HepG2 (cell line): ENCODE data around the gene CD68. TPM values are rescaled to one million over a fixed set of nuclear protein-coding genes. Genes with fewer than 3 reads are reported as not detected.

Source experiments
- EP300 ChIP-seq, 3 experiments: sonication (generic) in 1 of 3; formaldehyde crosslinking in 1 of 3; IDR thresholded peaks; 2 replicates each; pipeline versions ENCODE4 v1.5.1 to v1.6.1; 2011 to 2020; ENCODE audit warnings: low read depth in 2 of 3, low read length in 2 of 3, borderline replicate concordance in 1 of 3, improper control_type of control experiment in 1 of 3, mild to moderate bottlenecking in 1 of 3, missing genetic modification reagents in 1 of 3, moderate library complexity in 1 of 3
- ISL2 ChIP-seq: sonication (generic); formaldehyde crosslinking; IDR thresholded peaks from 2 replicates; pipeline ENCODE4 v1.5.0; 2020; ENCODE audit warnings: missing genetic modification reagents
- KLF13 ChIP-seq: sonication (generic); formaldehyde crosslinking; IDR thresholded peaks from 2 replicates; pipeline ENCODE4 v1.4.0; 2020; ENCODE audit warnings: mild to moderate bottlenecking, missing genetic modification reagents
- KLF16 ChIP-seq, 2 experiments: sonication (generic) in 1 of 2; formaldehyde crosslinking in 1 of 2; IDR thresholded peaks; 2 replicates each; pipeline versions ENCODE4 v1.6.1 to v1.8.0; 2016 to 2023; ENCODE audit warnings: missing genetic modification reagents in 2 of 2, missing compliant biosample characterization in 1 of 2
- NR1H2 ChIP-seq: sonication (generic); formaldehyde crosslinking; IDR thresholded peaks from 2 replicates; pipeline ENCODE4 v1.8.1; 2022; ENCODE audit warnings: low read depth, missing genetic modification reagents, borderline replicate concordance
- PHF5A ChIP-seq: IDR thresholded peaks from one replicate; pipeline ENCODE4 v1.6.1; 2018; ENCODE audit warnings: low read depth, missing genetic modification reagents; ENCODE audit not compliant: unreplicated experiment
- REXO4 ChIP-seq: sonication (generic); formaldehyde crosslinking; IDR thresholded peaks from 2 replicates; pipeline ENCODE4 v1.8.0; 2022; ENCODE audit warnings: missing genetic modification reagents, mild to moderate bottlenecking, borderline replicate concordance
- SSRP1 ChIP-seq: IDR thresholded peaks from 2 replicates; pipeline ENCODE4 v1.6.1; 2016; ENCODE audit warnings: control low read depth
- U2AF2 ChIP-seq: fragments of 200-400 bp; formaldehyde crosslinking; IDR thresholded peaks from 2 replicates; pipeline ENCODE4 v1.6.1; 2017; ENCODE audit warnings: low read depth, mild to moderate bottlenecking, low read length
- WIZ ChIP-seq: sonication (generic); formaldehyde crosslinking; IDR thresholded peaks from 2 replicates; pipeline ENCODE4 v1.5.1; 2020; ENCODE audit warnings: mild to moderate bottlenecking, missing genetic modification reagents
- ZNF136 ChIP-seq: sonication (generic); formaldehyde crosslinking; IDR thresholded peaks from 2 replicates; pipeline ENCODE4 v1.8.1; 2022; ENCODE audit warnings: low read depth, mild to moderate bottlenecking, moderate library complexity, missing genetic modification reagents
- ZNF263 ChIP-seq: sonication (generic); formaldehyde crosslinking; IDR thresholded peaks from 2 replicates; pipeline ENCODE4 v1.4.0; 2020; ENCODE audit warnings: missing genetic modification reagents
- ZNF33B ChIP-seq: sonication (generic); formaldehyde crosslinking; IDR thresholded peaks from 2 replicates; pipeline ENCODE4 v1.5.1; 2020; ENCODE audit warnings: mild to moderate bottlenecking, missing genetic modification reagents
- ZNF530 ChIP-seq: sonication (generic); formaldehyde crosslinking; IDR thresholded peaks from 2 replicates; pipeline ENCODE4 v1.5.0; 2020; ENCODE audit warnings: low read depth, mild to moderate bottlenecking, missing genetic modification reagents
- ZNF570 ChIP-seq: sonication (generic); formaldehyde crosslinking; IDR thresholded peaks from 2 replicates; pipeline ENCODE4 v1.4.0; 2020; ENCODE audit warnings: mild to moderate bottlenecking, missing genetic modification reagents, borderline replicate concordance
- ZNF577 ChIP-seq: sonication (generic); formaldehyde crosslinking; IDR thresholded peaks from 2 replicates; pipeline ENCODE4 v1.4.0; 2020; ENCODE audit warnings: mild to moderate bottlenecking, low read depth, missing genetic modification reagents, borderline replicate concordance
- ZNF766 ChIP-seq: sonication (generic); formaldehyde crosslinking; IDR thresholded peaks from 2 replicates; pipeline ENCODE4 v1.5.0; 2020; ENCODE audit warnings: missing genetic modification reagents, borderline replicate concordance
- polyA plus RNA-seq, 8 experiments: library from polyadenylated mRNA; depleted of rRNA in 3 of 8; stranded (reverse) in 7 of 8; unstranded in 1 of 8; fragments of >200 nt; fragmentation: Illumina TruSeq in 4 of 8; extraction: Trizol in 4 of 8; gene quantifications; 2 replicates each; pipeline versions ENCODE4 v1.2.1 to v1.2.3, GENCODE V29; 2011 to 2016; ENCODE audit warnings: low read depth in 4 of 8, missing spikeins in 1 of 8, mixed read lengths in 1 of 8; ENCODE audit not compliant: insufficient read depth in 1 of 8
- total RNA-seq, 5 experiments: library from RNA; depleted of rRNA; stranded (reverse); fragments of >200 nt; fragmentation: Illumina TruSeq; extraction: Trizol; gene quantifications; 2 replicates each; pipeline ENCODE4 v1.2.3, GENCODE V29; 2016; ENCODE audit warnings: low read depth in 1 of 5
- TF ChIP-seq, protein P1 (sequence below): sonication (generic); formaldehyde crosslinking; IDR thresholded peaks from 2 replicates; pipeline ENCODE4 v1.5.1; 2020; ENCODE audit warnings: mild to moderate bottlenecking, missing genetic modification reagents, moderate library complexity
- TF ChIP-seq, protein P2 (sequence below): fragments of 450-650 bp; IDR thresholded peaks from 2 replicates; pipeline ENCODE4 v1.6.1; 2016
- TF ChIP-seq, protein P3 (sequence below): sonication (generic); formaldehyde crosslinking; IDR thresholded peaks from 2 replicates; pipeline ENCODE4; 2020; ENCODE audit warnings: missing genetic modification reagents, mild to moderate bottlenecking, borderline replicate concordance

Gene CD68
- total and polyA plus RNA-seq, 2 of the 13 experiments (the other 11 are each of a cell fraction or from before 2014, with no cell fraction given), result 10.3 to 104 TPM

- TF ChIP-seq ZNF577 (no peak), SSRP1 (peak; percentile 94), ZNF33B (CRISPR knock-in tag) (peak; percentile 65; the same call in 1 of the 2 replicates), U2AF2 (no peak), ISL2 (CRISPR knock-in tag) (0 out of 2 replicates have a peak, but pooled peaks have one; percentile 45), ZNF530 (no peak), KLF16 (CRISPR knock-in tag; IDR thresholded peaks at IDR 0.05) (peak in 1 of 2 experiments; percentile 28; a peak in 1 of 4 replicates), WIZ (CRISPR knock-in tag) (no peak), REXO4 (CRISPR knock-in tag) (no peak), ZNF136 (CRISPR knock-in tag) (peak; percentile 38; the same call in 1 of the 2 replicates), EP300 (IDR thresholded peaks at IDR 0.05; ENCODE audit: low read depth in 2 of 2, low read length in 2 of 2) (no peak; a peak in 1 of 4 replicates), EP300 (CRISPR knock-in tag; IDR thresholded peaks at IDR 0.05; ENCODE audit: borderline replicate concordance) (peak; percentile 34; the same call in 1 of the 2 replicates), PHF5A (CRISPR knock-in tag) (peak; percentile 90), ZNF263 (CRISPR knock-in tag) (peak; percentile 52), ZNF766 (CRISPR knock-in tag) (peak; percentile 90; the same call in 1 of the 2 replicates), KLF13 (CRISPR knock-in tag) (no peak), ZNF570 (CRISPR knock-in tag) (no peak), NR1H2 (CRISPR knock-in tag) (no peak)
- TF ChIP-seq, protein P1, sequence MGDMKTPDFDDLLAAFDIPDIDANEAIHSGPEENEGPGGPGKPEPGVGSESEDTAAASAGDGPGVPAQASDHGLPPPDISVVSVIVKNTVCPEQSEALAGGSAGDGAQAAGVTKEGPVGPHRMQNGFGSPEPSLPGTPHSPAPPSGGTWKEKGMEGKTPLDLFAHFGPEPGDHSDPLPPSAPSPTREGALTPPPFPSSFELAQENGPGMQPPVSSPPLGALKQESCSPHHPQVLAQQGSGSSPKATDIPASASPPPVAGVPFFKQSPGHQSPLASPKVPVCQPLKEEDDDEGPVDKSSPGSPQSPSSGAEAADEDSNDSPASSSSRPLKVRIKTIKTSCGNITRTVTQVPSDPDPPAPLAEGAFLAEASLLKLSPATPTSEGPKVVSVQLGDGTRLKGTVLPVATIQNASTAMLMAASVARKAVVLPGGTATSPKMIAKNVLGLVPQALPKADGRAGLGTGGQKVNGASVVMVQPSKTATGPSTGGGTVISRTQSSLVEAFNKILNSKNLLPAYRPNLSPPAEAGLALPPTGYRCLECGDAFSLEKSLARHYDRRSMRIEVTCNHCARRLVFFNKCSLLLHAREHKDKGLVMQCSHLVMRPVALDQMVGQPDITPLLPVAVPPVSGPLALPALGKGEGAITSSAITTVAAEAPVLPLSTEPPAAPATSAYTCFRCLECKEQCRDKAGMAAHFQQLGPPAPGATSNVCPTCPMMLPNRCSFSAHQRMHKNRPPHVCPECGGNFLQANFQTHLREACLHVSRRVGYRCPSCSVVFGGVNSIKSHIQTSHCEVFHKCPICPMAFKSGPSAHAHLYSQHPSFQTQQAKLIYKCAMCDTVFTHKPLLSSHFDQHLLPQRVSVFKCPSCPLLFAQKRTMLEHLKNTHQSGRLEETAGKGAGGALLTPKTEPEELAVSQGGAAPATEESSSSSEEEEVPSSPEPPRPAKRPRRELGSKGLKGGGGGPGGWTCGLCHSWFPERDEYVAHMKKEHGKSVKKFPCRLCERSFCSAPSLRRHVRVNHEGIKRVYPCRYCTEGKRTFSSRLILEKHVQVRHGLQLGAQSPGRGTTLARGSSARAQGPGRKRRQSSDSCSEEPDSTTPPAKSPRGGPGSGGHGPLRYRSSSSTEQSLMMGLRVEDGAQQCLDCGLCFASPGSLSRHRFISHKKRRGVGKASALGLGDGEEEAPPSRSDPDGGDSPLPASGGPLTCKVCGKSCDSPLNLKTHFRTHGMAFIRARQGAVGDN (CRISPR knock-in tag), result peak; percentile 86
- TF ChIP-seq, protein P2, sequence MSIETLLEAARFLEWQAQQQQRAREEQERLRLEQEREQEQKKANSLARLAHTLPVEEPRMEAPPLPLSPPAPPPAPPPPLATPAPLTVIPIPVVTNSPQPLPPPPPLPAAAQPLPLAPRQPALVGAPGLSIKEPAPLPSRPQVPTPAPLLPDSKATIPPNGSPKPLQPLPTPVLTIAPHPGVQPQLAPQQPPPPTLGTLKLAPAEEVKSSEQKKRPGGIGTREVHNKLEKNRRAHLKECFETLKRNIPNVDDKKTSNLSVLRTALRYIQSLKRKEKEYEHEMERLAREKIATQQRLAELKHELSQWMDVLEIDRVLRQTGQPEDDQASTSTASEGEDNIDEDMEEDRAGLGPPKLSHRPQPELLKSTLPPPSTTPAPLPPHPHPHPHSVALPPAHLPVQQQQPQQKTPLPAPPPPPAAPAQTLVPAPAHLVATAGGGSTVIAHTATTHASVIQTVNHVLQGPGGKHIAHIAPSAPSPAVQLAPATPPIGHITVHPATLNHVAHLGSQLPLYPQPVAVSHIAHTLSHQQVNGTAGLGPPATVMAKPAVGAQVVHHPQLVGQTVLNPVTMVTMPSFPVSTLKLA, result peak; percentile 92
- TF ChIP-seq, protein P3, sequence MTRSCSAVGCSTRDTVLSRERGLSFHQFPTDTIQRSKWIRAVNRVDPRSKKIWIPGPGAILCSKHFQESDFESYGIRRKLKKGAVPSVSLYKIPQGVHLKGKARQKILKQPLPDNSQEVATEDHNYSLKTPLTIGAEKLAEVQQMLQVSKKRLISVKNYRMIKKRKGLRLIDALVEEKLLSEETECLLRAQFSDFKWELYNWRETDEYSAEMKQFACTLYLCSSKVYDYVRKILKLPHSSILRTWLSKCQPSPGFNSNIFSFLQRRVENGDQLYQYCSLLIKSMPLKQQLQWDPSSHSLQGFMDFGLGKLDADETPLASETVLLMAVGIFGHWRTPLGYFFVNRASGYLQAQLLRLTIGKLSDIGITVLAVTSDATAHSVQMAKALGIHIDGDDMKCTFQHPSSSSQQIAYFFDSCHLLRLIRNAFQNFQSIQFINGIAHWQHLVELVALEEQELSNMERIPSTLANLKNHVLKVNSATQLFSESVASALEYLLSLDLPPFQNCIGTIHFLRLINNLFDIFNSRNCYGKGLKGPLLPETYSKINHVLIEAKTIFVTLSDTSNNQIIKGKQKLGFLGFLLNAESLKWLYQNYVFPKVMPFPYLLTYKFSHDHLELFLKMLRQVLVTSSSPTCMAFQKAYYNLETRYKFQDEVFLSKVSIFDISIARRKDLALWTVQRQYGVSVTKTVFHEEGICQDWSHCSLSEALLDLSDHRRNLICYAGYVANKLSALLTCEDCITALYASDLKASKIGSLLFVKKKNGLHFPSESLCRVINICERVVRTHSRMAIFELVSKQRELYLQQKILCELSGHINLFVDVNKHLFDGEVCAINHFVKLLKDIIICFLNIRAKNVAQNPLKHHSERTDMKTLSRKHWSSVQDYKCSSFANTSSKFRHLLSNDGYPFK, result peak; percentile 11; the same call in 1 of the 2 replicates
These were observed at the start of gene CD68 (continued) for GRCh38 chr17:7579001-7579833.
